HepG2 (cell line): ENCODE data around the gene TMEM154. TPM values are rescaled to one million over a fixed set of nuclear protein-coding genes. Genes with fewer than 3 reads are reported as not detected.

Experiments
- ATAC-seq: fragments of 200-7000 bp; cut with Tn5 transposase; 3 replicates; pipeline ENCODE4 v1.9.1; 2020; ENCODE audit warnings: mild to moderate bottlenecking, moderate library complexity
- BruUV-seq: library from RNA; stranded (reverse); fragments of 400-500 nt; replicated peaks from 2 replicates; lab custom pipeline; 2021; lab: Mats Ljungman, UMichigan
- CTCF ChIA-PET: fragments of 300-600 bp; formaldehyde crosslinking; extraction: SDS; loops from one replicate; lab custom pipeline; 2021; ENCODE audit warnings: low total read pairs, inconsistent platforms, low intra/inter-chr PET ratio; lab: Yijun Ruan, JAX
- POLR2A ChIA-PET: fragments of 350-600 bp; sonication (Branson Sonifier 250); formaldehyde crosslinking; loops from one replicate; lab custom pipeline; 2020; ENCODE audit warnings: antibody characterized with exemption, inconsistent platforms; lab: Yijun Ruan, JAX
- DNase-seq: peaks from one replicate; pipeline ENCODE4 v3.0.0-alpha.2; 2015; ENCODE audit warnings: low spot score
- FAIRE-seq: peaks from 3 replicates; lab custom pipeline; 2011; peaks lifted over from hg19 to GRCh38; lab: Jason Lieb, UNC
- H2AFZ ChIP-seq: one replicate; pipeline ENCODE4 v1.6.1; 2011; ENCODE audit warnings: low read length, inconsistent platforms
- H3K27ac ChIP-seq: fragments of 300-600 bp; 3 replicates; pipeline ENCODE4 v1.8.0; 2011; ENCODE audit warnings: mixed run types, mild to moderate bottlenecking, mixed read lengths, low read length, inconsistent platforms; ENCODE audit not compliant: insufficient read depth; ENCODE audit errors: extremely low read length
- H3K27me3 ChIP-seq, 2 experiments: fragments of 200-600 bp in 1 of 2; 2 replicates in 1 of 2; 3 replicates in 1 of 2; pipeline versions ENCODE4 v1.6.0 to v1.8.0; 2011; ENCODE audit warnings: low read length in 2 of 2, mild to moderate bottlenecking in 2 of 2, moderate library complexity in 2 of 2, inconsistent platforms in 1 of 2; ENCODE audit not compliant: insufficient read depth in 2 of 2, control insufficient read depth in 1 of 2
- H3K36me3 ChIP-seq, 2 experiments: fragments of 200-600 bp in 1 of 2; replicated peaks in 1 of 2; 2 replicates in 1 of 2; 3 replicates in 1 of 2; pipeline versions ENCODE4 v1.5.1 to v1.8.0; 2011; ENCODE audit warnings: low read length in 2 of 2, inconsistent platforms in 1 of 2; ENCODE audit not compliant: insufficient read depth in 2 of 2, control insufficient read depth in 1 of 2
- H3K4me1 ChIP-seq: 2 replicates; pipeline ENCODE4 v1.5.1; 2012; ENCODE audit warnings: low read length, inconsistent platforms; ENCODE audit not compliant: insufficient read depth
- H3K4me2 ChIP-seq: 2 replicates; pipeline ENCODE4 v1.6.0; 2011; ENCODE audit warnings: low read depth, low read length, inconsistent platforms
- H3K4me3 ChIP-seq, 3 experiments: fragments of 200-600 bp in 1 of 3; sonication (generic), shearing (Covaris generic) in 1 of 3; replicated peaks in 1 of 3; 2 replicates each; pipeline ENCODE4 v1.5.1; 2011 to 2016; ENCODE audit warnings: low read length in 3 of 3, inconsistent platforms in 2 of 3, low read depth in 2 of 3, mild to moderate bottlenecking in 2 of 3, control low read depth in 1 of 3, mixed read lengths in 1 of 3; ENCODE audit not compliant: insufficient read depth in 1 of 3
- H3K79me2 ChIP-seq: one replicate; pipeline ENCODE4 v1.6.1; 2011; ENCODE audit warnings: low read length, inconsistent platforms; ENCODE audit not compliant: insufficient read depth
- H3K9ac ChIP-seq: 2 replicates; pipeline ENCODE4 v1.6.0; 2011; ENCODE audit warnings: mild to moderate bottlenecking, low read depth, low read length, inconsistent platforms; ENCODE audit not compliant: insufficient read depth
- H3K9me3 ChIP-seq: 2 replicates; pipeline ENCODE4 v1.5.1; 2012; ENCODE audit warnings: mild to moderate bottlenecking, low read length
- H4K20me1 ChIP-seq: 2 replicates; pipeline ENCODE4 v1.6.0; 2011; ENCODE audit warnings: inconsistent platforms, mild to moderate bottlenecking, low read length, moderate library complexity; ENCODE audit not compliant: insufficient read depth
- BRCA1 ChIP-seq: sonication (generic); formaldehyde crosslinking; IDR thresholded peaks from 2 replicates; pipeline ENCODE4 v1.4.0; 2020; ENCODE audit warnings: missing genetic modification reagents
- CEBPB ChIP-seq: IDR thresholded peaks from 2 replicates; pipeline ENCODE4 v1.6.1; 2011; ENCODE audit warnings: low read depth, low read length, improper control_type of control experiment, borderline replicate concordance
- SNAI1 ChIP-seq: sonication (generic); formaldehyde crosslinking; IDR thresholded peaks from 2 replicates; pipeline ENCODE4 v1.5.0; 2020; ENCODE audit warnings: mild to moderate bottlenecking, missing genetic modification reagents, borderline replicate concordance
- SOX13 ChIP-seq, 3 experiments: fragments of 450-650 bp in 1 of 3; sonication (generic) in 1 of 3; formaldehyde crosslinking in 1 of 3; IDR thresholded peaks in 2 of 3; conservative IDR thresholded peaks in 1 of 3; 2 replicates each; pipeline versions ENCODE4 v1.5.0 to v1.6.1; 2016 to 2020; ENCODE audit warnings: antibody characterized with exemption in 1 of 3, mild to moderate bottlenecking in 1 of 3, missing compliant biosample characterization in 1 of 3, missing genetic modification reagents in 1 of 3, moderate library complexity in 1 of 3
- SOX5 ChIP-seq: IDR thresholded peaks from 2 replicates; pipeline ENCODE4 v1.6.1; 2016; ENCODE audit warnings: borderline replicate concordance
- SOX6 ChIP-seq, 2 experiments: fragments of 450-650 bp in 1 of 2; sonication (generic) in 1 of 2; formaldehyde crosslinking in 1 of 2; IDR thresholded peaks; 2 replicates each; pipeline versions ENCODE4 v1.4.0 to v1.6.1; 2017 to 2020; ENCODE audit warnings: antibody characterized with exemption in 1 of 2, mild to moderate bottlenecking in 1 of 2, missing genetic modification reagents in 1 of 2
- WGBS: methylation state at CpG from one replicate; pipeline ENCODE4 v1.1.6; 2017; ENCODE audit warnings: low lambda C conversion rate; 5-methylcytosine and 5-hydroxymethylcytosine counted together
- in situ Hi-C: cut with HindIII; loops from 2 replicates; pipeline ENCODE4 v1.10.0; 2017; ENCODE audit warnings: low pct_unique_long_range_greater_than_20kb; ENCODE audit not compliant: extremely low pct_ligation_motif_present
- intact Hi-C: fragments of 100-400 bp; cut with micrococcal nuclease; formaldehyde crosslinking; loops from one replicate; pipeline ENCODE4 v1.10.0; 2022; ENCODE audit not compliant: unreplicated experiment
- polyA plus RNA-seq, 8 experiments: library from polyadenylated mRNA; depleted of rRNA in 3 of 8; stranded (reverse) in 7 of 8; unstranded in 1 of 8; fragments of >200 nt; fragmentation: Illumina TruSeq in 4 of 8; extraction: Trizol in 4 of 8; gene quantifications; 2 replicates each; pipeline versions ENCODE4 v1.2.1 to v1.2.3, GENCODE V29; 2011 to 2016; ENCODE audit warnings: low read depth in 4 of 8, missing spikeins in 1 of 8, mixed read lengths in 1 of 8; ENCODE audit not compliant: insufficient read depth in 1 of 8
- total RNA-seq, 5 experiments: library from RNA; depleted of rRNA; stranded (reverse); fragments of >200 nt; fragmentation: Illumina TruSeq; extraction: Trizol; gene quantifications; 2 replicates each; pipeline ENCODE4 v1.2.3, GENCODE V29; 2016; ENCODE audit warnings: low read depth in 1 of 5
- TF ChIP-seq, protein P1 (sequence below), 2 experiments: sonication (generic) in 1 of 2; formaldehyde crosslinking in 1 of 2; IDR thresholded peaks; 2 replicates each; pipeline versions ENCODE4 v1.4.0 to v1.6.1; 2016 to 2020; ENCODE audit warnings: borderline replicate concordance in 1 of 2, low read depth in 1 of 2, mild to moderate bottlenecking in 1 of 2, missing genetic modification reagents in 1 of 2

The TMEM154 gene
- total and polyA plus RNA-seq, 2 of the 13 experiments (the other 11 are each of a cell fraction or from before 2014, with no cell fraction given): 0.03 TPM; not detected in 1

DNA sequence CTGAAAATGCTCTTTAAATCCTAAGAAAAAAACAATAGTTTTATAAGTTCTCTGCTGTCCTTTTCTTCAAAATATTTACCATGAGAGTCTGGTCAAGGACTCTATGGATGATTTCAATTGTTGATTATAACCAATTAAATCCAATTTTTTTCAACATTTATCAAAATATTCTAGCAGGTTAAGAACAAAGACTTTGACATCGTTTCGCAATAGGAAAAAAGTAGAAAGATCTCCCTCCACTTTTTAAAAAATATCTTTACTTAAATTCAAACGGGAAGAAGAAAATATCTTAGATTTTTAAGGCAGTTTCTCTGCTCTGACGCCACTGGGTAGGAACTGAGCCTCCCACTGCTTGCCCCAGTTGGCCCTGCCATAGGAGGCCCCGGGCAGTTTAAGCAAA, 44.7 kb upstream of the TMEM154 start:
- no TSS peak for BruUV-seq
- ChIA-PET CTCF (no interaction called here), POLR2A (no interaction called here)
- peak; percentile 53 for TF ChIP-seq CEBPB
- no peak for TF ChIP-seq SNAI1 (CRISPR knock-in tag)
- in situ Hi-C loops (loop anchor here (10.0 kb wide), 1 partner anchor 270 kb away; no protein-coding TSS in a partner anchor), intact Hi-C loops (no loop called here)
- ATAC-seq (no peak), DNase-seq (no peak), FAIRE-seq (no peak)
- H2AFZ ChIP-seq: no peak overlapping the region
- H3K9ac ChIP-seq: no peak overlapping the region
- WGBS: 45% methylated on average over 5 of the region's 5 CpGs
- no peaks in the 10 kb centered on the region for H3K36me3 ChIP-seq
- H3K4me1 ChIP-seq: peaks cover 13% of the 10 kb centered on the region
- H3K79me2 ChIP-seq: no peaks in the 10 kb centered on the region
- no peaks in the 10 kb centered on the region for H4K20me1 ChIP-seq
- no peak overlapping the region for H3K27ac ChIP-seq
- H3K9me3 ChIP-seq: no peaks in the 10 kb centered on the region
- no peak overlapping the region for H3K4me2 ChIP-seq
- H3K4me3 ChIP-seq: no peak overlapping the region
- no peaks in the 10 kb centered on the region for H3K27me3 ChIP-seq

DNA sequence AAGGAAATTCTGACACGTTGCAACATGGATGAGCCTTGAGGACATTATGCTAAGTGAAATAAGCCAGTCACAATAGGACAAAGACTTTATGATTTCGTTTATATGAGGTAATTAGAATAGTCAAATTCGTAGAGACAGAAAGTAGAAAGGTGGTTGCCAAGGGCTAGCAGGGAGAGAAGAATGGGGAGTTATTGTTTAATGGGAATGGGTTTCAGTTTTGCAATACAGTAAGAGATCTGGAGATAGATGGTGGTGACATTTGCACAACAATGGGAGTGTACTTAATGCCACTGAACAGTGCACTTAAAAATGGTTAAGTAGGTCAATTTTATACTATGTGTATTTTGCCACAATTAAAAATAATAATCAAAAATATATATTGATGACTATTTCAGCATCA, 43.4 kb upstream of the TMEM154 start:
- no peak for FAIRE-seq
- ChIA-PET CTCF (no interaction called here), POLR2A (no interaction called here)
- ATAC-seq: no peak
- Histone ChIP-seq H3K27me3 (no peaks in the 10 kb centered on the region), H3K79me2 (no peaks in the 10 kb centered on the region), H2AFZ (no peak overlapping the region), H3K9me3 (no peaks in the 10 kb centered on the region), H3K4me2 (no peak overlapping the region), H3K9ac (no peak overlapping the region), H3K4me3 (no peak overlapping the region), H3K4me1 (peaks cover 25% of the 10 kb centered on the region), H3K27ac (no peak overlapping the region), H4K20me1 (no peaks in the 10 kb centered on the region), H3K36me3 (no peaks in the 10 kb centered on the region)
- BruUV-seq: no TSS peak
- 11% methylated on average over 3 of the region's 3 CpGs for WGBS
- TF ChIP-seq, protein P1, sequence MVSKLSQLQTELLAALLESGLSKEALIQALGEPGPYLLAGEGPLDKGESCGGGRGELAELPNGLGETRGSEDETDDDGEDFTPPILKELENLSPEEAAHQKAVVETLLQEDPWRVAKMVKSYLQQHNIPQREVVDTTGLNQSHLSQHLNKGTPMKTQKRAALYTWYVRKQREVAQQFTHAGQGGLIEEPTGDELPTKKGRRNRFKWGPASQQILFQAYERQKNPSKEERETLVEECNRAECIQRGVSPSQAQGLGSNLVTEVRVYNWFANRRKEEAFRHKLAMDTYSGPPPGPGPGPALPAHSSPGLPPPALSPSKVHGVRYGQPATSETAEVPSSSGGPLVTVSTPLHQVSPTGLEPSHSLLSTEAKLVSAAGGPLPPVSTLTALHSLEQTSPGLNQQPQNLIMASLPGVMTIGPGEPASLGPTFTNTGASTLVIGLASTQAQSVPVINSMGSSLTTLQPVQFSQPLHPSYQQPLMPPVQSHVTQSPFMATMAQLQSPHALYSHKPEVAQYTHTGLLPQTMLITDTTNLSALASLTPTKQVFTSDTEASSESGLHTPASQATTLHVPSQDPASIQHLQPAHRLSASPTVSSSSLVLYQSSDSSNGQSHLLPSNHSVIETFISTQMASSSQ (IDR thresholded peaks at IDR 0.05; ENCODE audit: low read depth): no peak
- TF ChIP-seq, protein P1 (CRISPR knock-in tag; IDR thresholded peaks at IDR 0.05; ENCODE audit: borderline replicate concordance): no peak
- peak; percentile 38; the same call in 1 of the 2 replicates for TF ChIP-seq SOX5 (CRISPR knock-in tag)
- no peak for TF ChIP-seq BRCA1 (CRISPR knock-in tag)
- no peak for TF ChIP-seq SOX13 (IDR thresholded peaks at IDR 0.05)
- TF ChIP-seq SOX13 (CRISPR knock-in tag; conservative IDR thresholded peaks at IDR 0.05 in 1 of 2, IDR thresholded peaks at IDR 0.05 in 1 of 2): peak in 1 of 2 experiments; percentile 33; a peak in 1 of 4 replicates
- TF ChIP-seq SOX6 (IDR thresholded peaks at IDR 0.05): no peak
- TF ChIP-seq SOX6 (CRISPR knock-in tag; IDR thresholded peaks at IDR 0.05): peak; percentile 22; the same call in 1 of the 2 replicates
- no peak for DNase-seq
- intact Hi-C loops: no loop called here
- in situ Hi-C loops: loop anchor here (10.0 kb wide), 1 partner anchor 268 kb away; no protein-coding TSS in a partner anchor
